A673 (cell line): ENCODE measurements around the gene KLHL34.

Experiments
- CTCF ChIP-seq: fragments of 300-800, 200-600 bp; sonication (generic); conservative IDR thresholded peaks from 2 replicates; pipeline ENCODE4 v1.5.1; 2017; ENCODE audit warnings: low read depth, mild to moderate bottlenecking, antibody characterized with exemption, low read length, moderate library complexity, mixed read lengths
- EZH2 ChIP-seq: fragments of 200-600 bp; sonication (generic); IDR thresholded peaks from 2 replicates; pipeline ENCODE4 v1.6.1; 2017; ENCODE audit warnings: borderline replicate concordance, low read depth, mild to moderate bottlenecking, mixed read lengths, antibody characterized with exemption, low read length; ENCODE audit not compliant: poor library complexity, severe bottlenecking

DNA sequence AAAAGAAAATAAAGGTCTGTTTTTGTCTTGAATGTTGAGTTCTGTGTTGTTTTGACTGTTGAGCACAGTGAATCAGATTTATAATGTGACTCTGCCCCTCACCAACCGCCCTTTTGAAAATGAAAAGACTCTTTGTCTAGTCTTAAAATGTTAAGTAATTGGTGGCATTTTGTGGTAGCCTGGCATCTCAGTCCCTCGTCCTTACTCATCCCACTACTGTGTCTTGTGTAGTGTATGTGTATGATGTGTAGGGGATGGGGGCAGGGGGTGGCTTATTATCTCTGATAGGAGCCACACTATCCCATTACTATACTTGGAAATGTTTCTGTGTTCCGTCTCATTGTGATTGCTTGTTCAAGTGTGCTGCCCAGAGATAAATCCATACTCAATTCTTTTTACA, 12.2 kb downstream of the KLHL34 start:
- TF ChIP-seq CTCF (no peak), EZH2 (no peak)
